ENCODE results near the gene GNAI1. TPM values are rescaled to one million over a fixed set of nuclear protein-coding genes. Genes with fewer than 3 reads are reported as not detected.

Gene GNAI1
- total RNA-seq, 1 donor from 2014 or later: 17.7 TPM

DNA sequence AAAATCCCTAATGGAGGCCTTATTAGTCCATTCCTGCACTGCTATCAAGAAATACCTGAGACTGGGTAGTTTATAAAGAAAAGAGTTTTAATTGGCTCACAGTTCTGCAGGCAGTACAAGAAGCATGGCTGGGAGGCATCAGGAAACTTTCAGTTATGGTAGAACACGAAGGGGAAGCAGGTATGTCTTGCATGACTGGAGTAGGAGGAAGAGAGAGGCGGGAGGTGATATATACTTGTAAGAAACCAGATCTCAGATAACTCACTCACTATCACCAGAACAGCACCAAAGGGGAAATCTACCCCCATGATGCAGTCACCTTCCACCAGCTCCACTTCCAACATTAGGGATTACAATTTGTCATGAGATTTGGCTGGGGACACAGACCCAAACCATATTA lies 35.8 kb downstream of the GNAI1 start:
- Histone ChIP-seq H3K36me3 (ENCODE audit: control insufficient read depth, insufficient read depth, low read length) (no peaks in the 10 kb centered on the region), H3K4me3 (ENCODE audit: low read depth, low read length) (no peak overlapping the region), H3K27me3 (ENCODE audit: control insufficient read depth, insufficient read depth, low read length) (no peaks in the 10 kb centered on the region)
- no peak for DNase-seq (ENCODE audit: low read depth)
- TF ChIP-seq, protein P1, sequence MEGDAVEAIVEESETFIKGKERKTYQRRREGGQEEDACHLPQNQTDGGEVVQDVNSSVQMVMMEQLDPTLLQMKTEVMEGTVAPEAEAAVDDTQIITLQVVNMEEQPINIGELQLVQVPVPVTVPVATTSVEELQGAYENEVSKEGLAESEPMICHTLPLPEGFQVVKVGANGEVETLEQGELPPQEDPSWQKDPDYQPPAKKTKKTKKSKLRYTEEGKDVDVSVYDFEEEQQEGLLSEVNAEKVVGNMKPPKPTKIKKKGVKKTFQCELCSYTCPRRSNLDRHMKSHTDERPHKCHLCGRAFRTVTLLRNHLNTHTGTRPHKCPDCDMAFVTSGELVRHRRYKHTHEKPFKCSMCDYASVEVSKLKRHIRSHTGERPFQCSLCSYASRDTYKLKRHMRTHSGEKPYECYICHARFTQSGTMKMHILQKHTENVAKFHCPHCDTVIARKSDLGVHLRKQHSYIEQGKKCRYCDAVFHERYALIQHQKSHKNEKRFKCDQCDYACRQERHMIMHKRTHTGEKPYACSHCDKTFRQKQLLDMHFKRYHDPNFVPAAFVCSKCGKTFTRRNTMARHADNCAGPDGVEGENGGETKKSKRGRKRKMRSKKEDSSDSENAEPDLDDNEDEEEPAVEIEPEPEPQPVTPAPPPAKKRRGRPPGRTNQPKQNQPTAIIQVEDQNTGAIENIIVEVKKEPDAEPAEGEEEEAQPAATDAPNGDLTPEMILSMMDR (IDR thresholded peaks at IDR 0.05; ENCODE audit: insufficient read depth, low read length, poor library complexity, severe bottlenecking): no peak

DNA sequence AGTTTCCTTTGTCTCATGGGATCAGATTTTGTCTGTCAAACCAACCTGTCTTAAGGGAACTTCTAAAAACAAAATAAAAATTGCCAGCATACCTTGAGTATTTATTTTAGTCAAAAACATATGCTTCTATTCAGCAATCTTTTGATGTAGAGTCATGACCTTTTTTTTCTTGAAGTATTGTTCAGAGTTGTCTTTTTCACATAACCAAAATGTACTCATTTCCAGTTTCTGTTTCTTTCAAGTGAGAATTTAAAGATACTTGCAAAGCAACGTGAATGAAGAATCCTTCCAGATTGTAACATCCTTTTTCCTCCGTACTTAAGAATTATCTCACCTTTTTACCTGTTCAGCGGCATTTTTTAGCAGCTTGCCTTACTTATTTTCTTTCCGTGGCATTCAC lies 37.8 kb downstream of the GNAI1 start:
- Histone ChIP-seq H3K4me3 (ENCODE audit: low read depth, low read length) (no peak overlapping the region), H3K27me3 (ENCODE audit: control insufficient read depth, insufficient read depth, low read length) (no peaks in the 10 kb centered on the region), H3K36me3 (ENCODE audit: control insufficient read depth, insufficient read depth, low read length) (no peaks in the 10 kb centered on the region)
- TF ChIP-seq, protein P1 (IDR thresholded peaks at IDR 0.05; ENCODE audit: insufficient read depth, low read length, poor library complexity, severe bottlenecking): no peak
- DNase-seq (ENCODE audit: low read depth): no peak

DNA sequence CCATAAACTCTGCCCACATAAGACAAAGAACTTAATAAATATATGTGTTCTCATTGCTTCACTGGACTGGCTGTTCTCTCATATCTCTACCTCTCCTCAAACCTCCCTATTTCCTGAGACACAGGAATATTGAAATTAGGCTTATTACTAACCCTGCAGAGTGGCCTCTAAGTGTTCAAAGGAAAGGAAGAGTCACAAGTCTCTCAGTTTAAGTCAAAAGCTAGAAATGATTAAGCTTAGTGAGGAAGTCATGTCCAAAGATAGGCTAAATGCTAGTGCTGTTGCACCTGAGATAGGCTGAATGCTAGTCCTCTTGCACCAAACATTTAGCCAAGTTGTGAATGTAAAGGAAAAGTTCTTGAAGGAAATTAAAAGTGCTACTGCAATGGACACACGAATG lies 41.1 kb downstream of the GNAI1 start:
- no peak overlapping the region for H3K4me3 ChIP-seq (ENCODE audit: low read depth, low read length)
- TF ChIP-seq, protein P1 (IDR thresholded peaks at IDR 0.05; ENCODE audit: insufficient read depth, low read length, poor library complexity, severe bottlenecking): no peak
- no peaks in the 10 kb centered on the region for H3K27me3 ChIP-seq (ENCODE audit: control insufficient read depth, insufficient read depth, low read length)
- DNase-seq (ENCODE audit: low read depth): no peak
- no peaks in the 10 kb centered on the region for H3K36me3 ChIP-seq (ENCODE audit: control insufficient read depth, insufficient read depth, low read length)

DNA sequence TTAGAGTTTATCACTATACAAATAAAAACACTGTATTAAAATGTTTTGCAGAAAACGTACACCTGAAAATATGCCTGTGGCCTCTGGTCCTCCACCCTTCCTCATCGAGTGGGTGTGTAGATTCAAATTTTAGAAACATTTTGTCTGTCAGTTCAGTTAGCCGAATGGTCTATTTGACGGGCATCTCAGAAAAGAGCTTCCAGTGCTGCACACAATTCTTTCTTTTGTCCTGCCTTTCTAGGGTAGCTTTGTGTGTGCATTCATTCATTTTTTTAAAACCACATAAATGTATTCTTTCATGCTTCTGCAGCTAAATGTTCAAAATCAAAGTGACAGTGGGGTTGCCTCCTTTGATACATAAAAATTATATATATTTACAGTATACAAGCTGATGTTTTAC lies 46.8 kb downstream of the GNAI1 start:
- no peaks in the 10 kb centered on the region for H3K36me3 ChIP-seq (ENCODE audit: control insufficient read depth, insufficient read depth, low read length)
- no peak overlapping the region for H3K4me3 ChIP-seq (ENCODE audit: low read depth, low read length)
- H3K27me3 ChIP-seq (ENCODE audit: control insufficient read depth, insufficient read depth, low read length): no peaks in the 10 kb centered on the region
- TF ChIP-seq, protein P1 (IDR thresholded peaks at IDR 0.05; ENCODE audit: insufficient read depth, low read length, poor library complexity, severe bottlenecking): no peak
- no peak for DNase-seq (ENCODE audit: low read depth)

DNA sequence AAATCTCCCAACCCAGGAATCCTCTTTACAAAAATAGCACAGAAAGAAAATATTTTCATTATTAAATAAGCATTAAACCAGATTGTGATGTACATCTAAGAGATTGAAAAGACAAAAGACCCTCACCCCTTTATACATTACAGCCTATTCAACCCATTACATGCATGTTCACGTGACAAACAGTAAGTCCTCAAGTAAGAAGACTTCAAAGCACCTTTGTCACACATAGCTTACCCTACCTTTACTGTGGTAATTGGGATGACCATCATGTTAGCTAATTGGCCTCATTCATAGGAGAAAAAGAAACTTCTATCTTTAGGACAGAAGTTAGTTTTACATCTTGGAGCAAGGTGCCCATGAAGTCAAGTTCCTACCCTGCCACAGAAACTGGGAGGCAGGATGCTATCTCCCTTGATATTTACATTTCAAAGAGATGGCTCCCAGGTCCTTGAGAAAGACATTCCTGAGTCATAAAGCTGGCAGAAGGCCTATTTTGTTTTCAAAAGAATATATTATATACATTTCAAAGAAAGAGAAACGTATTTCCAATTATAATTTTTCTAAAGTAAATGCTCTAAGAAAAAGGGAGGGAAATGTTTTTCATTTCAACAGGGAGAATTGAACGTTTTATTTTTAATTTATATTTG lies 48.1 kb downstream of the GNAI1 start:
- Histone ChIP-seq H3K27me3 (ENCODE audit: control insufficient read depth, insufficient read depth, low read length) (no peaks in the 10 kb centered on the region), H3K36me3 (ENCODE audit: control insufficient read depth, insufficient read depth, low read length) (no peaks in the 10 kb centered on the region), H3K4me3 (ENCODE audit: low read depth, low read length) (no peak overlapping the region)
- TF ChIP-seq, protein P1 (IDR thresholded peaks at IDR 0.05; ENCODE audit: insufficient read depth, low read length, poor library complexity, severe bottlenecking): no peak
- DNase-seq (ENCODE audit: low read depth): no peak

DNA sequence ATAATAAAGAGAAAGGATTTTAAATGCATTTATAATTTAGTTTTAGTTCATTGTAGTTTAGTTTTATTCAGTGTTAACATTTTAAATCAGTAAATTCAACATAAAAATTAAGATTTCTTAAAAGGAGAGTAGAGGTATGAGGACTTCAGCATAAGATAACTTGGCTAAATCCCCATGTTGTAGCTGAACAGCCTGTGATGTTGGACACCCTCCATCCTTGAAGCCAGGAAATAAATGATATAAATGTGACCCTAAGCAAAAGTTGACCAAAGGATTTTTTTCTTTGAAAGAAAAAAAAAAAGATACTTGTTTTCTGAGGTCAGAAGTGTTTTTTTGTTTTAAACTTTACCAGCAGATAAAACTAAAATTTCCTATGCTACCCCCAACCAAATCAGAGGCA lies 48.7 kb downstream of the GNAI1 start:
- H3K36me3 ChIP-seq (ENCODE audit: control insufficient read depth, insufficient read depth, low read length): no peaks in the 10 kb centered on the region
- H3K4me3 ChIP-seq (ENCODE audit: low read depth, low read length): no peak overlapping the region
- TF ChIP-seq, protein P1 (IDR thresholded peaks at IDR 0.05; ENCODE audit: insufficient read depth, low read length, poor library complexity, severe bottlenecking): no peak
- no peak for DNase-seq (ENCODE audit: low read depth)
- no peaks in the 10 kb centered on the region for H3K27me3 ChIP-seq (ENCODE audit: control insufficient read depth, insufficient read depth, low read length)
